GM12891 (cell line): ENCODE results near the gene ZFP36.

Experiments used
- POLR2A ChIP-seq: IDR thresholded peaks from 2 replicates; pipeline ENCODE4 v1.6.1; 2011; ENCODE audit warnings: low read depth, low read length, control low read depth
- POLR2AphosphoS5 ChIP-seq: IDR thresholded peaks from 2 replicates; pipeline ENCODE4 v1.6.1; 2011; ENCODE audit warnings: low read depth, low read length, control low read depth
- POU2F2 ChIP-seq: IDR thresholded peaks from 2 replicates; pipeline ENCODE4 v1.6.1; 2011; ENCODE audit warnings: low read depth, mild to moderate bottlenecking, control low read depth, low read length, moderate library complexity
- SPI1 ChIP-seq: IDR thresholded peaks from 2 replicates; pipeline ENCODE4 v1.6.1; 2011; ENCODE audit warnings: low read depth, low read length, control low read depth

DNA sequence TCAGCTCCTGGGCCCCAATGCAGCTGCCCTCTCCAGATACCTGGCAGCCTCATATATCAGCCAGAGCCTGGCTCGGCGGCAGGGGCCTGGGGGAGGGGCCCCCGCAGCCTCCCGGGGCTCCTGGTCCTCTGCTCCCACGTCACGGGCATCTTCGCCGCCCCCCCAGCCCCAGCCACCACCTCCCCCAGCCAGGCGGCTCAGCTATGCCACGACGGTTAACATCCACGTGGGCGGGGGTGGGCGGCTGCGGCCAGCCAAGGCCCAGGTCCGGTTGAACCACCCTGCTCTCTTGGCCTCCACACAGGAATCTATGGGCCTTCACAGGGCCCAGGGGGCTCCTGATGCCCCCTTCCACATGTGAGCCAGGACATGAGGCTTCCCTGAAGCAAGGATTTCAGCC, 18.3 kb downstream of the ZFP36 start:
- TF ChIP-seq POLR2A, result no peak
- no peak for TF ChIP-seq POLR2AphosphoS5
- no peak for TF ChIP-seq SPI1
- TF ChIP-seq POU2F2, result no peak
